Measurements from ENCODE around the gene CFAP52. TPM values are rescaled to one million over a fixed set of nuclear protein-coding genes. Genes with fewer than 3 reads are reported as not detected.
A peak's percentile ranks its signal among the peaks of the same experiment; 100 is the strongest.
"Not testable (repeated sequence)": the region's sequence is repeated elsewhere in the genome, so short reads cannot be mapped to it uniquely, and the experiment has no call there.

Gene CFAP52
- polyA plus RNA-seq, 2 of the 4 experiments (the other 2 are of a cell fraction): 0.23 TPM; not detected in 1

DNA sequence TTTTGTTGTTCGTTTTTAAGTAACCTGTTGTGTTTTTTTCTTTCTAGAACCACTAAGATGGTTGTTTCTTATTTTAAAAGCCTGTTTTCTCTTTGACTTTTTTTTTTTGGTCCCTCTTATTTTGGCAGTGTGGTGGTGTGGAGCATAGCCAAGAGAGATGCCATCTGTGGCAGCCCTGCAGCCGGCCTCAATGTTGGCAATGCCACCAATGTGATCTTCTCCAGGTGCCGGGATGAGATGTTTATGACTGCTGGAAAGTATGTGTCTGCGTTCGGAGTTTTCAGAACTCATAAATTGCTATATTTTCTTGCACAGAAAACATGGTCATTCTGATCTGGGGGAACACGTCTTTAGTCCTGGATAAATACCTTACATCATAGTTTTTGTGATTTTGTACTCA, 17.6 kb downstream of the CFAP52 start:
- ChIA-PET POLR2A (no interaction called here), CTCF (interaction anchor here (0.5 to 2.5 kb wide), 2 partner anchors 17 to 198 kb away, joined by 4 to 8 read pairs; partner anchors contain the start of gene CFAP52)
- no peak for ATAC-seq
- FAIRE-seq: no peak
- no peak for DNase-seq (ENCODE audit: low read depth in 1 of 2, low spot score in 1 of 2)
- no peaks in the 10 kb centered on the region for H3K4me1 ChIP-seq
- 57% methylated on average over 6 of the region's 6 CpGs for WGBS (ENCODE audit: missing lambda C conversion rate)
- no peak overlapping the region for H3K4me3 ChIP-seq
- no peak overlapping the region for H3K27ac ChIP-seq
- no peak overlapping the region for H3K4me2 ChIP-seq
- TF ChIP-seq FOXS1 (CRISPR knock-in tag; IDR thresholded peaks at IDR 0.05): no peak
- no peak for TF ChIP-seq RFX5 (IDR thresholded peaks at IDR 0.05)
- no peak for TF ChIP-seq NR3C1 (IDR thresholded peaks at IDR 0.05)
- no peak for TF ChIP-seq TP53 (CRISPR knock-in tag; IDR thresholded peaks at IDR 0.05)
- no peak for TF ChIP-seq GATA3 (IDR thresholded peaks at IDR 0.05; ENCODE audit: borderline replicate concordance)
- no peaks in the 10 kb centered on the region for H3K9me3 ChIP-seq

DNA sequence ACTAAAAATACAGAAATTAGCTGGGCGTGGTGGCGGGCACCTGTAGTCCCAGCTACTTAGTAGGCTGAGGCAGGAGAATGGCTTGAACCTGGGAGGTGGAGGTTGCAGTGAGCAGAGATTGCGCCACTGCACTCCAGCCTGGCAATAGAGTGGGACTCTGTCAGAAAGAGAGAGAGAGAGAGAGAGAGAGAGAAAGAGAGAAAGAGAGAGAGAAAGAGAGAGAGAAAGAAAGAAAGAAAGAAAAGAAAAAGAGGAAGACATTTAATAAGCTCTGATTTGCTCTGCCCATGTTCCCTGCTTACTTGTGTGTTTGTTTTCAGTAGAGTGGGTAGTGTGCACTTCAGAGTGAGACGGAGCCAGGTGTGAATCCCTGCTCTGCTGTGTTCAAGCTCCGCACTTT, 21.2 kb downstream of the CFAP52 start:
- not testable (repeated sequence) for FAIRE-seq; DNase-seq (ENCODE audit: low read depth in 1 of 2, low spot score in 1 of 2); H3K4me1 ChIP-seq; ATAC-seq; H3K27ac ChIP-seq; H3K4me2 ChIP-seq; H3K4me3 ChIP-seq; H3K9me3 ChIP-seq
- CTCF ChIA-PET: interaction anchor here (1.0 to 1.5 kb wide), 3 partner anchors 14 to 40 kb away, joined by 3 to 4 read pairs (median 4); no protein-coding TSS in a partner anchor
- 82% methylated on average over 5 of the region's 5 CpGs for WGBS (ENCODE audit: missing lambda C conversion rate)
- POLR2A ChIA-PET: interaction anchor here (0.7 kb wide), 1 partner anchor 48 kb away, joined by 3 read pairs; no protein-coding TSS in a partner anchor

DNA sequence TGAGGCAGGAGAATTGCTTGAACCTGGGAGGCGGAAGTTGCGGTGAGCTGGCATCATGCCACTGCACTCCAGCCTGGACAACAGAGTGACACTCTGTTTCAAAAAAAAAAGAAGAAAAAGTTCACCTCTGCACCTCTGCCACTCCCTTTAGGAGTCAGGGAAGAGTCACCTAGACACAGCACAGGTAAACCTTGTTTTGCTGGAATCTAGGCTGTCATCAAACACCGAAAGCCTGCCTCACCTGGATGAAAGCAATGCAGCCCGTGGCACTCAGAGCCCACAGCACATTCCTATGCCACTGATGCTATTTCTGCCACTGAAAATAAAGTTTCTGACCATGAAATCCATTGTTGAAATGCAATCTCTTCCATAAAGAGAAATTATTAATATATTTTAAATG, 22.2 kb downstream of the CFAP52 start:
- no peak for DNase-seq (ENCODE audit: low read depth in 1 of 2, low spot score in 1 of 2)

DNA sequence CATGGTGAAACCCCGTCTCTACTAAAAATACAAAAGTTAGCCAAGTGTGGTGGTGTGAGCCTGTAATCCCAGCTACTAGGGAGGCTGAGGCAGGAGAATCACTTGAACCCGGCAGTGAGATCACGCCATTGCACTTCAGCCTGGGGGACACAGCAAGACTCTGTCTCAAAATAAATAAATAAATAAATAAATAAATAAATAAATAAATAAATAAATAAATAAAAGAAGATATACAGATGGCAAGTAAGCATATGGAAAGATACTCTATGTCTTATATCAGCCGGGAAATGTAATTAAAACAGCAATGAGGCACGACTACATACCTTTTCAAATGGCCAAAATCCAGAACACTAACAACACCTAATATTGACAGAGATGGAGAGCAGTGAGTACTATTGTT, 28.1 kb downstream of the CFAP52 start:
- WGBS (ENCODE audit: missing lambda C conversion rate): 56% methylated on average over 5 of the region's 5 CpGs
- H3K27ac ChIP-seq; H3K4me1 ChIP-seq; POLR2A ChIA-PET; H3K9me3 ChIP-seq; H3K4me3 ChIP-seq; H3K4me2 ChIP-seq; DNase-seq (ENCODE audit: low read depth in 1 of 2, low spot score in 1 of 2); ATAC-seq; FAIRE-seq: not testable (repeated sequence)
- CTCF ChIA-PET: interaction anchor here (1.1 kb wide), 2 partner anchors 27 to 124 kb away, joined by 3 to 6 read pairs; no protein-coding TSS in a partner anchor
- TF ChIP-seq ZC3H11A (IDR thresholded peaks at IDR 0.05): peak; percentile 96

More for the DNA sequence above, 22.2 kb downstream of the CFAP52 start:
- ATAC-seq (no peak), FAIRE-seq (no peak)
- no peak for TF ChIP-seq ESRRA (IDR thresholded peaks at IDR 0.05; ENCODE audit: borderline replicate concordance, low read length)
- ChIA-PET POLR2A (no interaction called here), CTCF (interaction anchor here (0.6 to 1.5 kb wide), 3 partner anchors 11 to 39 kb away, joined by 3 to 4 read pairs (median 3); no protein-coding TSS in a partner anchor)
- Histone ChIP-seq H3K4me2 (no peak overlapping the region), H3K4me1 (no peaks in the 10 kb centered on the region), H3K4me3 (no peak overlapping the region), H3K9me3 (0 out of 3 replicates have a peak, but pooled peaks cover 3% of the 10 kb centered on the region), H3K27ac (no peak overlapping the region)
- WGBS (ENCODE audit: missing lambda C conversion rate): 72% methylated on average over 4 of the region's 4 CpGs

DNA sequence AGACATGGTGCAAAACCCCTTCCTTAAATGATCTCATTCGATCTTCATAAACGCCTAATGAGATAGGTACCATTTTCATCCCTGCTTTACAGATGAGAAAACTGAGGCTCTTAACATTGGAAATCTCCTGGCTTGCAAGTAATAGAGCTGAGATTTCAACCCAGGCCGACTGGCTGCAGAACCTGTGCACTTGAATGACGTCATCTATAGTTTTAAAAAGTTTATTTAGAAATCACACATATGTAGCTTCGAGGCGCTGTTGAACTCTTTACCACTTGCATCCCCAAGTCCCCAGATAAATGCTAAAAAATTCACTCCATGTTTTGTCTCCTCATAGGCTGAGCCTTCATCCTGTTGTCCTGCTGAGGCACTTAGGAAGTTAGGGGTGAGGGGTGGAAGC, 30.0 kb downstream of the CFAP52 start:
- Histone ChIP-seq H3K4me1 (no peaks in the 10 kb centered on the region), H3K4me3 (no peak overlapping the region), H3K4me2 (no peak overlapping the region), H3K9me3 (no peaks in the 10 kb centered on the region), H3K27ac (no peak overlapping the region)
- FAIRE-seq (no peak), ATAC-seq (no peak), DNase-seq (ENCODE audit: low read depth in 1 of 2, low spot score in 1 of 2) (no peak)
- no peak for TF ChIP-seq CHD4 (IDR thresholded peaks at IDR 0.05; ENCODE audit: borderline replicate concordance)
- no peak for TF ChIP-seq JUNB (IDR thresholded peaks at IDR 0.05)
- no peak for TF ChIP-seq BHLHE40 (IDR thresholded peaks at IDR 0.05; ENCODE audit: low read depth, low read length)
- no peak for TF ChIP-seq ZC3H11A (IDR thresholded peaks at IDR 0.05)
- TF ChIP-seq, protein P1, sequence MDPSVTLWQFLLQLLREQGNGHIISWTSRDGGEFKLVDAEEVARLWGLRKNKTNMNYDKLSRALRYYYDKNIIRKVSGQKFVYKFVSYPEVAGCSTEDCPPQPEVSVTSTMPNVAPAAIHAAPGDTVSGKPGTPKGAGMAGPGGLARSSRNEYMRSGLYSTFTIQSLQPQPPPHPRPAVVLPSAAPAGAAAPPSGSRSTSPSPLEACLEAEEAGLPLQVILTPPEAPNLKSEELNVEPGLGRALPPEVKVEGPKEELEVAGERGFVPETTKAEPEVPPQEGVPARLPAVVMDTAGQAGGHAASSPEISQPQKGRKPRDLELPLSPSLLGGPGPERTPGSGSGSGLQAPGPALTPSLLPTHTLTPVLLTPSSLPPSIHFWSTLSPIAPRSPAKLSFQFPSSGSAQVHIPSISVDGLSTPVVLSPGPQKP (IDR thresholded peaks at IDR 0.05; ENCODE audit: low read depth, low read length): no peak
- no peak for TF ChIP-seq FOSB (CRISPR knock-in tag; IDR thresholded peaks at IDR 0.05)
- no peak for TF ChIP-seq ZNF302 (CRISPR knock-in tag; IDR thresholded peaks at IDR 0.05)
- no peak for TF ChIP-seq HOXB5 (CRISPR knock-in tag; IDR thresholded peaks at IDR 0.05)
- CTCF ChIA-PET: interaction anchor here (0.6 to 1.6 kb wide), 3 partner anchors 29 to 353 kb away, joined by 3 to 6 read pairs (median 3); partner anchors contain the start of gene CFAP52
- POLR2A ChIA-PET: no interaction called here
- WGBS (ENCODE audit: missing lambda C conversion rate): 60% methylated on average over 6 of the region's 6 CpGs

DNA sequence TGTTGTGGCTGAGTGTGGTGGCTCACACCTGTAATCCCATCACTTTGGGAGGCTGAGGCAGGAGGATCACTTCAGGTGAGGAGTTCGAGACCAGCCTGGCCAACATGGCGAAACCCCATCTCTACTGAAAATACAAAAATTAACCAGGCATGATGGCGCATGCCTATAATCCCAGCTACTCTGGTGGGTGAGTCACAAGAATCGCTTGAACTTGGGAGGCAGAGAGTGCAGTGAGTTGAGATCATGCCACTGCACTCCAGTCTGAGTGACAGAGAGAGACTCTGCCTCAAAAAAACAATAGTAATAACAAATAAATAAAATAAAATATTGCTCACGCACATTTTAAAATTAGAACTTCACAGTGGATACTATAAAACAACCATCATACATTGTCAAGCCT, 30.6 kb downstream of the CFAP52 start:
- H3K4me2 ChIP-seq; FAIRE-seq; H3K9me3 ChIP-seq; POLR2A ChIA-PET; ATAC-seq; H3K27ac ChIP-seq; DNase-seq (ENCODE audit: low read depth in 1 of 2, low spot score in 1 of 2); H3K4me3 ChIP-seq; H3K4me1 ChIP-seq: not testable (repeated sequence)
- CTCF ChIA-PET: interaction anchor here (0.6 to 1.6 kb wide), 3 partner anchors 20 to 310 kb away, joined by 3 to 6 read pairs (median 3); partner anchors contain the start of gene CFAP52
- 42% methylated on average over 5 of the region's 5 CpGs for WGBS (ENCODE audit: missing lambda C conversion rate)

All from A549 (cell line).